Measurements from ENCODE around the gene CCDC97.
A peak's percentile ranks its signal among the peaks of the same experiment; 100 is the strongest.
"Not testable (repeated sequence)": the region's sequence is repeated elsewhere in the genome, so short reads cannot be mapped to it uniquely, and the experiment has no call there.

CCDC97 gene

DNA sequence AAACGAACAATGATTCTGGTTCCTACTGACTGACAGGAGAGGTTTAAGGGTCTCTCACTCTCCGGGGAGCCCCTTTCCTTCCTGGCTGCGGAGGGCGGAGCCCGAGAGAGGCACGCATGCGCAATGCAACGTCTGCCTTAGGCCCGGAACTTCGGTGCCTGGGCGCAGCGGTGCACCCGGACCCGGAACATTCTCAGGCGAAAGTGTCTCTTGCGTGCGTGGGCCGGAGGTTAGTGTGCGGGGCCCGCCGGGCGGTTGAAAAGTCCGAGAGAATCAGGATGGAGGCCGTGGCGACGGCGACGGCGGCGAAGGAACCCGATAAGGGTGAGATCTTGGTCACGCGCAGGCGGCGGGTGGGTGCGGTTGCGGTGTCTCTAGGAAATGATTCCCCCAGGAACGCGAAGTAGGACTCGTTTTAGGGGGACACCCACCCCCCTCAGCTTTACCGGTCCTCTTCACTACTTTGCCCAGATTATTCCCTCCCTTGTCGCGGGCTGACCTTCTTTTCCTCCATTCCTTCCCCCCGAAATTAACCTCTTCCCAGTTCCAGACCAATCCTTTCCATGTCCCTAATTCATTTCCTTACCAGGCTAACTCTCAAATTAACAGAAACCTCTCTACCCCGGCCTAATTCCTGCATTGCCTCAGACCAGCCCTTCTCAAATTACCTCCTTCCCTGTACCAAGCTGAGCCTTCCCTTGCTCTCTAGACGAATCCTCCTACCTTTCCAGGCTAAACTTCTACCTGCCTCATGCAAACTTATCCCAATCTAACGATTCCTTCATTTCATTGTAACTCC, at the start of gene CCDC97:
CCDC97 (plus strand) TSS at position 140 of the 799 bp plus-strand sequence; CDS start at position 279, 139 bp downstream.
- peak; percentile 67 to 91 for DNase-seq

DNA sequence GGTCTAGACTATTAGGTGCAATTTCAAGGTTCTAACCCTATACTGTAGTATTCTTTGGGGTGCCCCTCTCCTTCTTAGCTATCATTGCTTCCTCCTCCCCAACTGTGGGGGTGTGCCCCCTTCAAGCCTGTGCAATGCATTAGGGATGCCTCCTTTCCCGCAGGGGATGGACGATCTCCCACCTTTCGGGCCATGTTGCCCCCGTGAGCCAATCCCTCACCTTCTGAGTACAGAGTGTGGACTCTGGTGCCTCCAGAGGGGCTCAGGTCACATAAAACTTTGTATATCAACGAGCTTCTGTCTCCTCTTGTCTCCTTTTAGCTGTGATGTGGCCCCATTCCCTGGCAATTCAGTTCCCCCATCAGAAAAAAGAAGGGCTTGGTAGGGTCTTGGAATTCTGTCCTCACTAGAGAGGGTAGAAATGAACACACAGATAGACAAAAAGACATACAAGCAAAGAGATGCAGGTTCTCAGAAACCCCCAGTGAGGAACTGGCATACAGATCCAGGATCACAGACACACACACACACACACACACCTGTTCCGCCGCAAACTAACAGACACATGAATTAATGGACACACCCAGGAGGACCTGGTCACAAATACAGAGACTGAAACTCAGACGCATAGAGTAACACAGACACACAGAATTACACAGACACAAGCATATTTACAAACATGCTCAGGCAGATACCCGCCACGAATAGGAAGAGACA, 48.3 kb upstream of the CCDC97 start:
- no peak for DNase-seq

DNA sequence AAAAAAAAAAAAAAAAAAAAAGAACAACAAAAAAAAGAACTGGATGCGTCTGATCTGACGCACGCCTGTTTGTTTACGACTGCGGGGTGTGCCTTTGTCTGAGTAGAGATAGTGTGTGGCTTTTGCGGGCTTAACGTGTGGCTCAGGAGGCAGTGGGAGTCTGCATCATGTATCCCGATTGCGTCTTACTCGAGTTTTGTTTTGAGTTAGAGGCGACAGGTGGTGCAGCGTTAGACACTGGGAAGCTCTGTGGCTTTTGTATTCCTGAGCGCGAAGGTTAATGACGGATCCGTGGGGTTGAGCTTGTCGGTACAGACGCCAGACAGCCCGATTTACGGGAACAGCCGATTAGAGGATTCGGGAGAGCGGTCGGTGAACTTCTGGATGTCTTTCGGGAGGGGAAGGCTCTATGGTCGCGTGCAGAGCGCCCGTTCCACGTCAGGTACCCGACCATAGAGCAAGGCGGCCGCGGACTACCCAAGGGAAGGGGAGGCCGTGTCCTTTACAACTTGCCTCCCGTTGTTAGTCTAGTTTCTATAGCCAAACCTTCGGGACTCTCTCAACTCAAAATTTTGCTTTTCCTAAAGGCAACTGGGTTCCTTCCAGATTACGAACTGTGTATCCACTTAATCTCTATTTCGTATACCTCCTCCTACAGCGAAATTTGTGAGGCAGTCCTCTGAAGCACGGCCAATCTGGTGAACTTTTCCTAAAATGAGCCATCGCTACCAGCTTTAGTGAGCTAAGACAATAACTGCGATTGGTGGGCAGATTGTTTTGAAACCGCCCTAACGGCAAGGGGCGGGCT, 46.7 kb upstream of the CCDC97 start:
- peak; percentile 67 to 75 for DNase-seq

DNA sequence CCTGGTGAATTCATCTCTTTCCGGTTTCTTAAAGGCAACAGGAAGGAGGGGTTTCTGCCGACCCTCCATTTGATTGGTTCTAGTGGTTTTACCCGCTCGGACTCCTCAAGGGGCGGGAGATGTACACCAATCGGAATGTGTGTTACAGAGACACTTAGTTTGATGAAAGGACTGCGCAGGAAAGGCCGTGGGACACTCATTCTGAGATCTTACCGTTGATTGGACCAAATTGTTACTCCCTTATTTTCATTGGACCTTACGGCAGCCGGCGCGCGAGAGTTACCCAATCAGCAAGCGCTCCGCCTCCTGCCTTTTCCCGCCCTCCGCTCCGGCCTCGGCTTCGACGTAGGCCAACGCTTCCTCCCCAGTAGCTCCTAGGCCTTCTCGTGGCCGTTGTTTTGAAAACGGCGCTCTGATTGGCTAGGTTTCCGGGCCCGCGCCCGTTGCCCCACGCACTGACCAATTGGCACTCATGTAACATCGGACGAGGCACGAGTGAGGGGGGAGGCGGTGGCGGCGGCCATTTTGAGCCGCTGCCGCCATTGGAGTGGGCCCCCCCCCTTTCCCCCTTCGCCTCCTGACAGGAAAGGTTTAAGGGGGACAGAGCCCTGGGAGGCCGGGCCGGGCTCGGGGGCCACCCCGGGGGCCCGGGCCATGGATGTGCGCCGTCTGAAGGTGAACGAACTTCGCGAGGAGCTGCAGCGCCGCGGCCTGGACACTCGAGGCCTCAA, 46.0 kb upstream of the CCDC97 start, which contains the start of gene HNRNPUL1:
HNRNPUL1 (plus strand) TSS at position 523 of the 731 bp plus-strand sequence; CDS start at position 655, 132 bp downstream.
- DNase-seq, result peak; percentile 100

DNA sequence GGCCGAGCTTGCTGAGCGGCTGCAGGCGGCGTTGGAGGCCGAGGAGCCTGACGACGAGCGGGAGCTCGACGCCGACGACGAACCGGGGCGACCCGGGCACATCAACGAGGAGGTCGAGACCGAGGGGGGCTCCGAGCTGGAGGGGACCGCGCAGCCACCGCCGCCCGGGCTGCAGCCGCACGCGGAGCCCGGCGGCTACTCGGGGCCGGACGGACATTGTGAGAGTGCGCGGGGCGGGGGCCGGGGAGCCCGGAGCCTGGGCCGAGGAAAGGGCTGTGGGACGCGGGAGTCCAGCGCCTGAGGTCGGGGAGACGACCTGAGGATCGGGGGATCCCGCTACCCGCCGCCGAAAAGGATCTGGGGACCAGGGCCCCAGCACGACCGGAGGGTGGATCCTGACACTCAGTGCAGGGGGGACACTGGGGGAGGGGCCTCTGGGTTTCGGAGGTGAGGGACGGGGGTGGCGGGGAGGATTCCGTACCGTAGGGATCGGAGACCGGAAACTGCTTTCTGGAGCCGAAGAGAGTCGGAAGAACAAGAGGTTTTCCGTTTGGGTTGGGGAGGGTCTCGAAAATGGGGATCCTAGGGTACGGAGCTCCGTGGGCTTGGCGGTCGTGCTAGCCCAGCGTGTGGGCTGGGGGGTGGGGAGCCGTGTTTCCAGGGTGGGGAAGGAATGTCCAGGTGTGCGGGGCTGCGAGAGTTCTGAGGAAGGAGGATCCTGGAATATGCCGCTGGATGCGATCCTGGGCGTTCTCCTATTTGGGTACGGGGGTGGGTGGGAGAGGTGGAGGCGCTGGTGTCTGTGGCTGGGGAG, 45.2 kb upstream of the CCDC97 start:
- no peak for DNase-seq

DNA sequence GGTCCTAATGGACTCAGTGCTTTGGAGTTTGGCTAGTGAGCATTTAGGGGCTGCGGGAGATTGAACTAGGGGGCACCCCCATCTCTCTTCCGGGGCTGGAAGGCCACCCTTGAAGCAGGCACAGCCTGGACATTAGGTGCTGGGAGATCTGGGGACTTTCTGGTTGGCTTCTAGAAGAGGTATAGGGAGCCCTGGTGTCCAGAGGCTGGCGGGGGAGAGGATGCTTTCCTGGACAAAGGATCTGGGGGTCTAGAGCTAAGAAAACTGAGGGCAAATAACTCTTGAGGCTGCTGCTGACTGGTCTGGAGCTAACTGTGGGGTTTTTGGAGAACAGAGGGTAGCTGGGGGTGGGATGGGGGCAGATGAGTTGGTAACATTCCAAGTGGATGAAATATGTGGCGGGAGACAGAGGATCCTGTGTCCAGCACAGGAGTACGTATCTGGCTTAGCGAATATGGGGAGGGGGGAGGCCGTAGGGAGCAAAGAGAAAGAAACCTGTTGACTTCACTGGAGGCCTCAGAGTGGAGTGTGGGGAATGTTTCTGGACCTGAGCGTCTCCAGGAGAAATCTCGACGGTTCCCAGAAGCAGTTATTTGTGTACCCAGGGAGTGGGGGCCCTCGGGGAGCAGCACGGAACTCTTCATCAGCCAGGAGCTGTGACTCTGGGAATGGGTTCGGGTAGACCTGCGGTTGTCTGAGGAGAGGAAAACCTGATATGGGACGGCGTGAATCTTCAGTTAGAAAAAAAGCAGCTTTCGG, 44.4 kb upstream of the CCDC97 start:
- no peak for DNase-seq

DNA sequence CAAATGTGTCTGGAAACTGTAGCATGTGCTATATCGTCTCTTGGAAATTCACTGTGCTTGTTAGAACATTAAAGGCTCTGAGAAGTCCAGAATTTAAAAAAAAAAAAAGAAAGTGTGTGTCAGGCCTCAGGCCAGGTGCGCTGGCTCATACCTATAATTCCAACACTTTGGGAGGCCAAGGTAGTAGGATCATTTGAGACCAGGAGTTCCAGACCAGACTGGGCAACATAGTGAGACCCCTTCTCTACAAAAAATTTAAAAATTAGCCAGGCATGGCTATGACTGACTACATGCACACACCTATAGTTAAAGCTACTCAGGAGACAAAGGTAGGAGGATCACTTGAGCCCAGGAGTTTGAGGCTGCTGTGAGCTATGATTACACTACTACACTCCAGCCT, 40.9 kb upstream of the CCDC97 start:
- no peak for DNase-seq

DNA sequence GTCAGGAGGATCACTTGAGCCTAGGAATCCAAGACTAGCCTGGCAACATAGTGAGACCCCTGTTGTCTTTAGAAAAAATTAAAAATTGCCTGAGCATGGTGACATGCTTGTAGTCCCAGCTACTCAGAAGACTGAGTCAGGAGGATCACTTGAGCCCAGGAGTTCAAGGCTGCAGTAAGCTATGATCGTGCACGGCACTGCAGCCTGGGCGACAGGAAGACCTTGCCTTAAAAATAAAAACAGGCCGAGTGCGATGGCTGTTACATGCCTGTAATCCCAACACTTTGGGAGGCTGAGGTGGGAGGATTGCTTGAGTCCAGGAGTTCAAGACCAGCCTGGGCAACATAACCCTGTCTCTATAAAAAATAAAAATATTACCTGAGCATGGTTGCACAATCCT, 40.4 kb upstream of the CCDC97 start:
- DNase-seq, result no peak

DNA sequence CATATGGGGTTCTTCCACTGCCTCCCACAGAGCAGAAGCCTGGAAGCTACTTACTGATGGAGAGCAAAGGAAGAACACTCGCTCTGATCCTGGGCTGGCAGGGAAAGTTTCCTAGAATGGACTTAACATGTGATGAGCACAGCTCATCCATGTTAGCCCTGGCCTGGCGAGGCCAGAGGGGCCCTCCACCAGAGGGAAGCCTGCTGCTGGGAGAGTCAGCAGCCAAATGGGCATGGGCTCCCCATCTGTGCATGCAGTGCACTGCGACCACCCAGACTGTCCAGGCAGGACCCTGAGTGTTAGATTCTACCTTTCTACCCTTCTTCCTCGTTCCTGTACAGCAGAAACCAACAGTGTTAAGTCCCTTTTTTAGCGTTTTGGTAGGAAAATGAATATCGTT, 36.9 kb upstream of the CCDC97 start:
- no peak for DNase-seq

DNA sequence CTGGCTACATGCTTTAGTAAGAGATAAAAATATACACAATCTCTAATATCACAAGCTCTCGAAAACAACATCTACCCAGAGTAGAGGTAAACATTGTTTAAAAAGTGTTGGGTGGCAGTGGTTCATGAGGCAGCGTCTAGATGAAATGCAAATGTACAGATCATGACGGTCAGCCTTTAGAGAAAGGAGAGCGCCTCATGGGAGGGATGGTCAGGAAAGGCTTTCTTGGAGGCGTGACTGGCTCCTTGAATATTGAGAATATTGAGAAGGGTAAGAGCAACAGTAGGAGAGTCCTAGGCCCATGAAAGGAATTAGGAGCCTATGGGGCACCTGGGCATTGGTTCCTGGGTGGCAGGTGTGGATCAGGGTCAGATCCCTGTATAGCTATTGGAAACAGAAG, 35.2 kb upstream of the CCDC97 start:
- no peak for DNase-seq

DNA sequence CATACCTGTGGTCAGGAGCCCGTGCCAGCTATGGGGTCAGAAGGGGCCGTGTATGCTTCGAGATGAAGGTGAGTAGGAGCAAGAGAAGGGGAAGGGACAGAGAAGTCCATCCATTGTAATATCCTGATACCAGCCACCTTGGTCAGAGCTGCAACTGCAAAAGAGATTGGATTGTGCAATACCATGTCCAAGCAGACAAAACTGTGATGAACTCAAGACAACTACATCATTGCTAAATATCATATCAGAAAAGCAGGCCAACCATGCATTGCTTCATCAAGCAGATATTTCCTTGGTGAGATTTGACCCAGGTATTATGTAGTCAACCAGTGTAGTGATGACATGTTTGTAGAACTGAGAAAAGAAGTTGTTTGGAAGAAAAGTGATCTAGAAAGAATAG, 33.7 kb upstream of the CCDC97 start:
- DNase-seq, result no peak

DNA sequence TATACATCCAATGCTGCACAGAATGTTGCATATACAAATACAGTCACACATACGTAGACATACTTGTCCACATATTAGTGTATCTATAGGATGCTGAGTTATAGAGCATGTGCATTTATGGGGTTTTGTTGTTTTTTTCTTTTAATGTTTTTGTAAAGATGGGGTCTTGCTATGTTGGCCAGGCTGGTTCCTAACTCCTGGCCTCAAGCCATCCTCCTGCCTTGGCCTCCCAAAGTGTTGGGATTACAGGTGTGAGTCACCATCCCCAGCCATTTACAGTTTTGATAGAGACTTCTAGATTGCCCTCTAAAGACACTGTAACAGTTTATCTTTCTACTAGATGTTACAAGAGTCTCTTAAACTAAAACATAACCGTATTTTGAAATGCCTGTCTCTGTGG, 31.5 kb upstream of the CCDC97 start:
- no peak for DNase-seq

DNA sequence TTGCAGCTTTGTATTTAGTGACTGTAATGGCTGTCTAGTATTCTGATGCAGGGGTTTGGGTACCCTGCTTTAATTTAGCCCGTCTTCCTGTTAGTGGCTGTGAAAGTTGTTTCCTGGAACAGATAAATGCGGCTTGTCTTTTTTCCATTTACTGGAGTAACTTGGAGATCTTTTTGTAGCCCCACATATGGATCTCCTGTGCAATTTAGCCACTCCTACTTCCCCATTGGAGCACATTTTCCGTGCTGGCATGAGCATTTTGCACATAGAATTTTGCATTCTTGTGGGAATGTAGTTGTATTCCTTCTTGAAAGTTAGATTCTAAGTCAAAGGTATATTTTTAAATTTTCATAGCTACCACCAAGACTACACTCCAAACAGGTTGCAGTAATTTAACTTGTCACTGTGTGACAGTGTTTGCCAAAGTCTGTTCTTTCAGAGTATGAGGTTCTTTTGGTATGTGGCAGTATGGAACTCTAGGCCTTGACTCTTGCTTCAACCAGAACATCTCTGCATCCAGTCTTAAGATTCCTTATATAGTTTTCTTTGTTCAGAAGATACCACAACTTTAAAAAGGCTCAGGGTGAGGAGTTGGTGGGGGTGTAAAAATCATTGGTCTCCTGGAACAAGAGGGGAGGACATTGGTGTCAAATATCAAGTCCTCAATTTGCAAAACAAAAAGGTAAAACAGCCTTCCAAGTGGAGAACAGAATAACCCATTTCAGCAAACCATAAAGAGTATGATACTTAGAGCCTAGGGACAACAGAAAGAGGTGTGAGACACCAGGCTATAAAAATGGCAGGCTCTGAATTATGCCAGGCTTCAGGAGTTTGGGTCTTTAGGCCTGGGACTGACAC, 21.1 kb upstream of the CCDC97 start:
- no peak for DNase-seq

DNA sequence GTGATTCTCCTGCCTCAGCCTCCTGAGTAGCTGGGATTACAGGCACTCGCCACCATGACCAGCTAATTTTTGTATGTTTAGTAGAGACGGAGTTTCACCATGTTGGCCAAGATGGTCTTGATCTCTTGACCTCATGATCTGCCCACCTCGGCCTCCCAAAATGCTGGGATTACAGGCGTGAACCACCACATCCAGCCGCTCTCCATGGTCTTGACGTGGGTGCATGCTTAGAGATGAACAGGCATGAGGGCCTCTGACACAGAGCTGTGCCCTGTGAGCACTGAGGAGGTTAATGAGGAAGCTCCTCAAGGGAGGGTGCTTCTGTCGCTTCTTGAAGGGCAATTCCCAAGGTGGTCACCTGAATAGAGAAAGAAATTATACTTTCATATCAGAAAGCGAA, 20.2 kb upstream of the CCDC97 start:
- DNase-seq, result not testable (repeated sequence)

DNA sequence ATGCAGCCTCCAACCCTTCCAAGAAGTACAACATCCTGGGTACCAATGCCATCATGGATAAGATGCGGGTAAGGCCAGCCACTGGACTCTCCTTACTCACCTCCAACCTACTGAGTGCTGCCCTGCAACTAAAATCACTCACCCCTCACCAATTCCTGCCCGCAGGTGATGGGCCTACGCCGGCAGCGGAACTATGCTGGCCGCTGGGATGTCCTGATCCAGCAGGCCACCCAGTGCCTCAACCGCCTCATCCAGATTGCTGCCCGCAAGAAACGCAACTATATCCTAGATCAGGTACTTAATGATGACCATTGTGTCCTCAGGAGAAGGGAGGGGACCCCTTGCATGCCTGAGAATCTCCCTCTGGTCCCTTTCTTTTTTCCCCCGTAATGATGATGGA, 15.6 kb upstream of the CCDC97 start:
- no peak for DNase-seq

DNA sequence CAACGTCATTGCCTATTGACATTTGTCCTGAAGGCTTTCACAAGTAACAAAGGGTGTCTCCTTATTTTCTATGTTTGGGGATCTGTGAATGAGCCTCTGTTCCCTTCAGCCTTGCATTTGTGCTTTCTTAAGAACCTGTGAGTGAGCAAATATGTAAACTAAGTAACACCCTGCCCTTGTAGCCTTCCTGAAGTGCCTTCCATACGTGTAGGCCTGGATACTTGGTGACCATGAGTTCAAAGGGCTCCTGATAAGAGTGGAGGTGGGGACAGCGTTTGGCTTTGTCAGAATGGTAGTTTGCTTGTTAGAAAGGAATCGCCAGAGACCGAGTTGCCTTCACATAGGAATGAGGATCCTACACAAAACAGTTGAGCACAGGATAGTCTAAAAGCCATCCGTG, 14.5 kb upstream of the CCDC97 start:
- no peak for DNase-seq

DNA sequence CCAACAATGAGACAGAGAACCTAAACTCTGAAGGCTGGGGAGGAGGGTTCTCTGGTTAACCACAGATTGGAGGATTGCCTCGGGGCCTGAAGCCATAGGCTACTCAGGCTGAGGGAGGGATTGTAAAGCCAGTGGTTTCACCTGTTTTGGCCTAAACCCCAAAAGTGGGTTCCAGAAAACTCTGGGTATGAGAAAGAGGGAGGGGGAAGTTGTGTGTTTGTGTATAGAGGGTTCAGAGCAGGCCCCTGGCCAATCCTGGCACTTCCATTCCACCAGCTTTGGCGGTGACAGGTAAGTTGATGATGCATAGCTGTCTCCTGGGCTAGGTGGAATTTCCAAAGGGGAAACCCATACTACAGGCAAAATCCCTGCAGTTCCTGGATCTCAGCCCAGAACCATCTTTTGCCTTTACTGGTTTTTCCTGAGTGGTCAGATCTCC, 13.5 kb upstream of the CCDC97 start:
- no peak for DNase-seq

DNA sequence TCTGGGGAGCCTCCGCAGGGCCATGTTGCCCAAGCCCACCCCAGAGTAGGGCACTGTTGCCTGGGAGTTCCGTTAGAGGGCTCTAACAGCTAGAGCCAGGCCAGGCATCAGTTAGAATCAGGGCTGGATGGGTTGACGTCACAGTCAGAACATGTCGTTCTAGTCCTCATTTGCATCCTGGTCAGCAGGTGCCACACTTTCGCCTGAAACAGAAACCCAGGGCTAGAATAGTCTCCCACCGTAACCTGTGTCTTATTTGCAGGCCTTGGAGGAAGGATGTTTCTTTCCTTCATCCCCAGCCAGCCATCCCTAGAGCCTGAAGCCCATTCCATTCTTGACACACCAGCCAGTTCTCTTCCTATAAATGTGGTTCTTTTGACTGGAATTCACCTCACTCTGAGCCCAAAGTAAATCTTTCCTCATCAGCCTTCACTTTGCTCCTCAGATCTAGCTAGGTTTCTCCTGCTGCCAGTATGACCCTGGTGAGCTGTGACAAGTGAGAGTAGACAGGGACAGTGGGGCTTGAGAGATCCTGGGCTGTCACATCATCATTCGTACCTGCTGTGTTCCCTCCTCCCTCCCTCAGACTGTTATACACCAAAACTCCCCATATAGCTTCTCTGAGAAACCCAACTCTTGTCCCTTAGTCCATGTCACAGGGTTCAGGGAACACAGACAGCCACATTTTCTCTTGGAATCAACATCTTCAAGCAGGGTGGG, 12.2 kb upstream of the CCDC97 start:
- no peak for DNase-seq

DNA sequence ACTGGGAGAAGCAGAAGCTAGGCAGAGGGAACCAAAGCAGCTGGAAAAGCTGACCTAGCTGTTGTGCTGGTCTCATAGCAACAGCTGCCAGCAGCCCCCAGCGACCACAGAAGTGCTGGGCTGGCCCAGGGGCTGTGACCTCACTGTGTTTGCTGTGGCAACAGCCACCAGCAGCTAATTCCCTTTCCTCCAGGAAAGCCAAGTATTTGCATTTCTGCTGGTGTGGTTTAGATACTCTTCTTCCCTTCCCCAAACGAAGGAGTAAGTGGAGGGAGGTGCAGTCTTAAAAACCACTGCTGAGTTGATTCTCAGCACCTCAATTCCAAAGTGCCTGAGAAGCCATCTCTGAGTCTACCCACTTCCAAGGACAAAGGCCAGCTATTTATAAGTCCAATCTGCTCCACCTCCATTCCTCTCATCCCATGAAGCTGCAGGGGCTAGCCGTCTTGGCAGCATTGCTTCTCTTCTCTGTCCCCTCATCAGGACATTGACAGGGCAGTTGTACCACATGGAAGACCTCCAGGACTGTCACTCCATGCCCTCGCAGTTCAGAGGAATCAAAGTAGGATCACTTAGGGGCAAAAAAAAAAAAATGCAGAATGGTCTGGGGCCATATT, 11.5 kb upstream of the CCDC97 start:
- no peak for DNase-seq

Measured in NCI-H1930 (cell line).